ENCODE data around the gene SNAP25.
A peak's percentile ranks its signal among the peaks of the same experiment; 100 is the strongest.

Gene SNAP25

DNA sequence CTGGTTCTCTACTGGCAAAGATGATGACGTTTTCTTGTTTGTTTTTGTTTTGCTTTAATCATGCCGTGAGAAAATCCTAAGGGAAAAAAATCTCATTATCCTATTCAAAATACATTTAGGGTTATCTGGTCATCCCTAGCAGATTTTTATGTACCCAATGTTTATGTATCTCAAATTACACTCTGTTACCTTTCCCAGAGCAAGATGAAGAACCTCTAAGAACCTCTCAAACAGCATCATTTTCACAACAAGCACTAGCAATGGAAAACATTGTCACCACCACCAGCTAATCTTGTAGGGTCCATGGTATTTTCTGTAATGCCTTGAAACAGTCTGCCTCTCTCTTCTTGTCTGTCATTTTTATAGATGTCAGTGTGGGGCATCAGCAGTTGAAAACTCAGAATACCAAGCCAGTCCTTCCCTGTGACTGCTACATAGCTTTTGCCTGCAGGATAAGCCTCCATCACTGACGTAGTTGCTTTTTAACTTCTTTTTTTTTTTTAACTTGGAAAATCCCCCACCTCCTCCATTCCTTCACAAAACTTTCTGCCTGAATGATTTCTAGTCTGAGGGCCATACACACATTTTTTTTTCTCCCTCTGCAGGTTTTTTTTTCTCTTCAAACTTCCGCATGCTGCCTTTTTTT is 2.4 kb upstream of the SNAP25 start:
- FAIRE-seq: peak; percentile 35
- DNase-seq (ENCODE audit: low spot score): peak; percentile 34

DNA sequence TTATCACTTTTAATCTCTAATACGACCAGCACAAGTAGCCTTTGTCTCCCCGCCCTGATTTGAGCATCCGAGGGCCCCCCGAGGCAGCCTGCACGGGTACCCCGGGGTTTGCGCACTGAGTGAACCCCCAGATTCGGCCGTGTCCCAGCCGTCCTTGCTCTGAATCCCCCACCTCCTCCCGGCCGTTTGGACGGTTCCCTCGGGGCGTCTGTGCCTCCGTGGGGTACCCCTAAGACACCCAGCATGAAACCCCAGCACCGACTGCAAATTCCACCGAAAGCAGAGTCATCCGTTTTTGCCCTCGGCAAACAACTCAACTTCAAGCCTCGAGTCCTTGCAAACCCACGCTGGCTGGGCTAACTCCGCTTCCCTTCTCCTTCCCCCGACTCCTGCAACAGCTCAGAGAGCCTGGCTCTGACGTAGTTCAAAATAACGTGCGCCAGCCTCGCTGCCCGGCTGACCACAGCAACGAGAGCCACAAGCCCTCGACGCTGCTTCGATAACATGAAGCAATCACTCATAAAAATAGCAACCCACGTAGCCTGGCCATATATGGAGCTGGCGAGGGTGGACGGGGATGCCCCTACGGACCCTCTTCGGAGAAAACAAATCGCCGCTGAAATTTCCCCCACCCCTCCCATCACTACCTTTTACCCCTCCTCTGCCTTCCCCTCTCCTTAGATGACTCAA is 764 bp upstream of the SNAP25 start:
- peak; percentile 51 for DNase-seq (ENCODE audit: low spot score)
- FAIRE-seq: no peak

DNA sequence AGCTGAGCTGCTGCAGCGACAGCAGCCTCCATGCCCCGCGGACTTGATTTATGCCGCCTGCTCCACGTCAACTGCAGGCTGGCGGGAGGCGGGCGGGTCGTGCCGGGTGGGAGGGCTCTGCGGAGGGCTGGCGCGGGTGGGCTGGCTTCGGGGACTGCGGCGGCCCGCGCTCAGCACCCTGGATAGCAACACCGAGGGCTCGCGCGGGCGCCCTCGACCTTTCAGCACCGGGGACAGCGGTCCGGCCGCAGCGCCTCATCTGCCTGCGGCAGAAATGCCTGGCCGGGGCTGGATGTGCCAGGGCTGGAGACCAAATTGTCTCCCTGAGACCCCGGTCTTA is 792 bp downstream of the SNAP25 start:
- peak; percentile 12 for DNase-seq (ENCODE audit: low spot score)
- FAIRE-seq: no peak

DNA sequence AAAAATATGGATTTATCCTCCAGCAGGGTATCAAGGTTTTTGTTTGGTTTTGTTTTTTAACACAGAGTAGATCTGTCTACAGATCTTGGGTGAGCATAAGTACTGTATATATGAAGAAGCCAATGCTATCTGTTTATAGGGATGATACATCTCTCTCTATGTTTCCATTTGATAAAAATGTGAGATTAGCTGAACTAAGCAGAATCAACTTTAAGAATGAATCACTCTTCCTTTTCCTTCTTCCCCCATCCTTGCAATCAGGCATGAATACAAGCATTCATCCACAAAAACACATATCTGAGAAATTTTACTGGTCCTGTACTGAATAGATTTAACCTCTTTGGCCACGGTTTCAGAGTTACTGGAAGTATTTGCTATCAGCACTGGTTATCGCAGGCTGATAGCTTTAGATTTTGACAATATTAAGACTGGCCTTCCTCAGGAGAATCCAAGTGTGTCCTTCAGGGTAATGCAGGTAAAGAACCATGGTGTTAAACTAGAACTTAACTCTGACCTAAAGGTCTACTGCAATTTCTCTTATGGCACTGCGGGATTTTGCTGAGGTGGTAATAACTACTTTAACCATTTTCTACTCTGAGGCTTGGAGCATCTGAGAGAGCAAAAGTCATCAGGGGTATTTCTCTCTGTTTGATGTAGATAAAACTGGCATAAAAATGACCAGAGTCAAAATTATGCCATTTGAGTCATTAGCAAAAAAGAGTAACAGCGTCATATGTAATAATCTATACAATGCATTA is 1.5 kb downstream of the SNAP25 start:
- DNase-seq (ENCODE audit: low spot score) (no peak), FAIRE-seq (no peak)

DNA sequence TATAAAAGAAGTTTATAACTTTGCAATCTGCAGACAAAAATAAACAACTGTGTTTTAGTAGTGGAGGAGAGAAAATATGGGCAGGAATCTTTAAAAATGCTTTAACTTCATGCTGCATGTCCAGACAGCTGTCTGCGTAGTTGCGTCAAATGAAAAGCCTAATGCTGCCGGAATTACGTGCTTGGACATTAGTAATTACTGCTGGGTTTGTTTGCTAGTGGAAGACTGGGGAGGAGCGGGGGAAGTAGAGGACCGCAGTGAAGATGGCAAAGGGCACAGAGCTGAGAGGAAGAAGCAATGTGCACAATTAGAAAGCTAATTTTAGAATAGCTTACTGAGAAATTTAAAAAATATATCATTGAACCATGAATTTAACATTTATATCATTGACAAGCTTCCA is 2.4 kb downstream of the SNAP25 start:
- no peak for DNase-seq (ENCODE audit: low spot score)
- no peak for FAIRE-seq

DNA sequence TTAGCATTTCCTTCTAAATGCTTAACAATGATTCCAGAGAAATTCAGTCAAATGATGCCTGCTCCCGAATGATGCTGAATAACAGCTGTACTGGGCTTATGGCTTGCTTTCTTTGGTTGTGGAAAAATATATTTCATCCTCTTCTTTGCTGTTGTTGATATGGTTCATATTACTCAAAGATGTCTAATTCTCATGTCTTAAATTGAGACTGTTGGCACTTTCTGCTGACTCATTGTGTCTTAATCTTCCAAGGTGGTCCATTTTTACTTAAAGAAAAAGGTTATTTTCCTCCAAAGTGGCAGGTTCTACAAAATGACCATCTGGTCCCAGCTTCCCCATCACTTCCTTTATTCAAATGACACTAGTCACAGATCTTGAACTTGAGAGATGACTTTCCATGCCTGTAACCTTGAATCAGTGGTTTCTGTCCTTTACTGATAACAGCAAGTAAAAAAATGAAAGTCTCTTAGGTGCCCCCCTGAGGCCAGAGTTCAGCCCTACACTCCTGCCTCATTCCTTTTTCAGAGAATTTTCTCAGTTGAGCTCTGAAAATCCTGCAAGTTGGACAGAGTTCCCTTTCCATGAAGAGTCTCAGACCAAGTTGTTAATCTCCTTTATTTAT is 6.9 kb downstream of the SNAP25 start:
- FAIRE-seq (no peak), DNase-seq (ENCODE audit: low spot score) (peak; percentile 16)

DNA sequence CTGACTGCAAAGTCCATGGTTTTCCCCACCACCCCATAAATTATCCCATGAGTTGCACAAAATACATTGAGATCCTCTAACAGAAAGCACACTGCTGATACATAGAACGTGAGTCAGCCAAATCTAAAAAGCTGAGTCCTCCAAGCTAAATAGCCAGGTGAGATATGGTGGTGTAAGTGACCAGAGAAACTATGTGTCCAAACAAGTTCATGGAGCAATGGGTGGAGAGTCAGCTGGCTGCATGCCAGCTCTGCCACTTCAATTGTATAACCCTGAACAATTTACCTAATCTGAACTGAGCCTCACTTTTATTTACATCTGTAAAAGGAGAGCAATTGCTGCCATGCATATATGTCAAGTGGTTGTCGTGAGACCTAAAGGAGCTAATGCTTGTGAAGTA is 9.7 kb downstream of the SNAP25 start:
- DNase-seq (ENCODE audit: low spot score): no peak
- no peak for FAIRE-seq

DNA sequence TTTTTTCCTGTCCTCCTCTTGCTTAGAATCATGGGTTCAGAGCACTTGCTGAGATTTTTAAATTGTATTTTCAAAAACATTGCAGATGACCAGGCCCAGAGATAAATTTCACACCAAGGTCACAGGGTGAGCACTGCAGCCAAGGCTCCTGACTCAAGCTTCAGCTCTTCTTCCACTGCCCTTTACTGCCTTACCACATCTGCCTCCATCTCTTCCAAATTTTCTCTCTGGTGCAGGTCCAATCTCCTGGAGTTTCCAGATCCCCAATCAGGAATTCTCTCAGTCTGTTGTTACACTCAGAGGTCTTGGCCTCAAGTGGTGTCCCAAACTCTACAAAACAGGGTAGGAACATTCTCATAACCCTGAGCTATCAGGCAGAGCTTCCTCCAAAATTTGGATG is 12.7 kb downstream of the SNAP25 start:
- DNase-seq (ENCODE audit: low spot score) (no peak), FAIRE-seq (no peak)

DNA sequence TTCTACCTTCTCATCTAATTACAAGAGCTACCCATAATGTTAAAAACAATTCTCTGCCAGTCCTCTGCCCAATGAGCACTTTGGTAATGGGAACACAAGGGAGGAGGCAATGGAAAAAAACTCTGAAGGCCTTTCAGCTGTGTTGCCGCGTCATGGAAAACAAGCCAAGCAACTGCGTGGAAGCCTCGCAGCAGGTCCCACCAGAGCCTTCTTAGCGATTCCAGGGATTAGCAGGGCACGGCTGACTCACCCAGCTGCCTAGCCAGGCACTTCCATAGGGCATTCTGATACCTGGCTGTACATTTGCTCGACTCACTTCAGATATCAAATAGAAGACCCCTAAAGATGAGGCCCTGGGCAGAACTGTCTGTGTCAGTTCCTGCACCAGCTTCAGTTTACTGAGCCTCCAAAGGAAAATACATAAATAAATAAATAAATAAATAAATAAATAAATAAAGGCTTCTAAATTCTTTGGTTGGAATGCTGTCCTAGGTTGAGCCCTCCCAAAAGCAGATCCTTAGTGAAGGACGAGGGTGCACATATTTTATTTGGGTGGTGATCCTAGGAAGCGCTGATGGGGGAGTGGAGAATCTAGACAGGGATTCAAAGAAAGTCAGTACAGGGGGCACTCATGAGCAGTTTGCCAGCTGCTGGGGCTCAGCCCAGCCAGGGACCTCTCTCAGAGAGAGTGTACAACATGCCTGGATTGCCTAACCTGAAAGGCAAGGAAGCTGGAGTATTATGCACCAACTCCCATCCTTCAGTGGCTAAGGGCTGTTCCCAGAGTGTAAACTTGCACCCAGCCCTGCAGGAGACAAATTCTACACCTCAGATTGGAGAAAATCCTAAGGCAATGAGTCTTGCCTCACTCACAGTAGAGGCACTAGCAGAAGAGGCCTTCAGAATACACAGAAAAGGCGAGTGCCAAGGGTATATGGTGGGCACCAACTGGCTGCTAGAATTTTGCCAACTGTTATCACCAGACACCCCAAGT is 18.2 kb downstream of the SNAP25 start:
- FAIRE-seq (no peak), DNase-seq (ENCODE audit: low spot score) (no peak)

DNA sequence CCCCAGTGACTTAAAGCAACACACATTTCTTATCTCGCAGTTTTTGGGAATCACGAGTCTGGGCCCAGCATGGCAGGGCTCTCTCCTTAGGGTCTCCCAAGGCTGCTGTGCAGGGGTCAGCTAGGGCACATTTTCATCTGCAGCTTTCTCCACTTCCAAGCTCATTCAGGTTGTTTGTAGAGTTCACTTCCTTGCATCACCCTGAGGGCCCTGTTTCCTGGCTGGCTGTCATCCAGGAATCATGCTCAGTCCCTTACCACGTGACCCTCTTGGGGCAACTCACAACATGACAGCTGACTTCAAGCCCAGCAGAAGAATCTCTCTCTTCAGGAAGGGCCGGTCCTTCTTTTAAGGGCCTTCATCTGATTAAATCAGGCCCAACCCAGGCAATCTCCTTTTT is 21.3 kb downstream of the SNAP25 start:
- DNase-seq (ENCODE audit: low spot score) (no peak), FAIRE-seq (no peak)

DNA sequence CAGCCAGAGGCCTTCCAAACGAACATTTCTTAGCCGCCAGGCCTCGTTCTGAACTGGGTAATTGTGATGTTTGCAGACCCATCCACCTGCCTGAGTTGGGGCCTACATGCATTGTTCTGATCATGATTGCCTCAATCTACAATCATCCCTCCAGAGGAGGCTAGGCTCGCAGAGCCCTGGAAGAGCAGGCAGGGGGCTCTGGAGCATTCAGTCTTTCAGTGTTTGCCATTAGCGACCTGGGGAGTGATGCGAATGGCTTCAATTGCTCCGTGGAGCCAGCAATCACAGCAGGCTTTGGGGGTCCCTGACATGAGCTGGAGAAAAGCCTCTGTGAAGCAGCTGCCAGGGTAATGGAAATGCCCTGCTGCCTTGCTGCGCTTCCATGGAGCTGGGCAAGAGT is 22.0 kb downstream of the SNAP25 start:
- DNase-seq (ENCODE audit: low spot score) (no peak), FAIRE-seq (no peak)

DNA sequence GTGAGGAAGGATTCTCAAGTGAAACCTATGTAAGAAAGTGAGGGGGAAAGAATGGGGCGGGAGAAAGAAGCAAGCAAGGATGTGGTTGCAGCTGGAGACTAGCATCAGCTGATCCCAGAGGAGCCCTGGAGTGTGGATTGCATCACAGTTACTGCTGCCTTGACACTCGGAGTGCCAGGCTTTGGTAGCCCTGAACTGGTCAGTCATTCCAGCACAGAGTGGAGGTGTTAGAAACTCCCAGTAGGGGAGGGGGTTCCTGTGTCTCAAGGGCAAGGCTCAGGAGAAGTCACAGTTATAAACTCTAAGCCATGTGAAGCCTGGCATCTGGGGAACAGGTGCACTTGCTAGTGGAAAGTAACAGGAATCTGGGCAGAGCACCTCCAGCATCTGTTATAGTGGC is 23.5 kb downstream of the SNAP25 start:
- no peak for DNase-seq (ENCODE audit: low spot score)
- FAIRE-seq: no peak

DNA sequence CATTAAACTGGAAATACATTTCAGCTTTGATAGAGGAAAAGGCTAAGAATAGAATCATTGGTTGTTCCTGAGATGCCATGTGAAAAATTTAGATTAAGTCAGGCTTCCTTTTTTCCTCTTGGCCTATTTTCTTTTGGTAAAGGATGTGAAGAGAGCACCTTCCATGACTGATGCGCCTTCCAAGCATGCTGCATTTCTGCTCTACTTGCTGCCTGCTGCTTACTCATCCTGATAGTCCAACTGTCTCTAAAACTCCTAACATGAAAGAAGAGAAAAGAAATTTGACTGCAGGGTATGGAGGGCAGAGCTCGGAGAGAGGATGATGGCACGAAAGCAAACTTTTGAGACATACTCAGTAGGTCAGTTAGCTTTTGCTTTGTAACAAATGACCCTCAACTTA is 28.8 kb downstream of the SNAP25 start:
- DNase-seq (ENCODE audit: low spot score) (no peak), FAIRE-seq (no peak)

DNA sequence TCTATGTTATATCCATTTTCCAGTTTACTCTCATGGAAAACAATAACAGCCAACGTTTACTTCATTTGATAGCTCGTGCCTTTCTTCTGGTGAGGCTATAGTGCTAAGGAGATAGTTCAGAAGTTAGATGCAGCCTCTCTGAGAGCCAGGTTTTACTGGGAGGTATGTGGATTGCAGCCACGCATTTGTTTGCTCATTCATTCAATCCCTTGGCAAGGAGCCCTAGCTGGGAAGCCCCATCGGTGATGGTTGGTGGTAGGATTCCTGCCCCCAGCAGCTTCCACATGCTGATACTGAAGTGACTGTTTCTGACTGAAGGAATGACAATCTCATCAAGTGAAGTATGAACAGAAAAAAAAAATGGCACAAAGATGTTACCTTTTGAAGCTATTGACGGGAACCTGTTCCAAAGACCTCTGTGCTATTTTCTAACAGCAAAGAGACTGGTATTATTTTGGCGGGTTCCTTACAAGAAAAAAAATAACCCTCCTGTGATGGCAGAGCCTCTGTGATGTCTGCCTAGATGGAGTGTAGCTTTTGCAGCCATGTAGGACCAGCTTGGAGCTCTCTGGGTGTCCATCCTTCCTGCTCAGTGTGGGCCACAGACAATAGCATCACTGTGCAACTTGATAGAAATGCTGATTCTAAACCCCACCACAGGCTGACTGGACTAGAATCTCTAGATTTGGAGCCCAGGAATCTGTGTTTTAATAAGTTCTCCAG is 30.6 kb downstream of the SNAP25 start:
- FAIRE-seq (no peak), DNase-seq (ENCODE audit: low spot score) (no peak)

DNA sequence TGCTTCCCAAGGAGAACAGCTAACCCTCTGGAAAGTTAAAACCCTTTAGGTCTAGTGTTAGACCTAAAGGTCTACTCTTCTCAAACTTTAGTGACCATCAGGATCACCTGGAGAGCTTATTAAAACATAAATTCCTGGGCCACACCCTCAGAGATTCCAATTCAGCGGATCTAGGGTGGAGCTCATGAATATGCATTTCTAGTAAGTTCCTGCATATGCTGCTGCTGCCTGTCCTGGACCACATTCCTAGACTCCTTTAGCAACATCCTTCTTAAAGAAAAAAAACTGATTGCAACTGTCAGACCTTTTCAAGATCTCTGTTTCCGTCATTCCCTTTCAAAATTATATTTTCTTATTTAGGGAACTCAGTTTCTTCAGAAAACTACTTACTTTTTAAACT is 31.2 kb downstream of the SNAP25 start:
- DNase-seq (ENCODE audit: low spot score) (no peak), FAIRE-seq (no peak)

DNA sequence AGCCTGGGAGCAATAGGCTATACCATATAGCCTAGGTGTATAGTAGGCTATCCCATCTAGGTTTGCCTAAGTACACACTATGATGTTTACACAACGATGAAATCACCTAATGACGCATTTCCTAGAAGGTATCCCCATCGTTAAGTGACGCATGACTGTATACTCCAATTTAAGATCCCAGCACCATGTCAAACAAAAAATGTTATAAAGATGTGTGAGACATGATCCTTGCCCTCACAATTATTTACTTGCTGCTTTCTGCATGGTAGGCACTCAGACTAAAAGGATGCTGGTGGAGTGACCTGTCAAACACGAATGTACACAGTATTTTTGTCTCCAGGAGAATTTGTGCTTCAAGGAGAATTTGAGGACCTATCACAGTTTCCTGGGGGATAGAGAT is 32.3 kb downstream of the SNAP25 start:
- no peak for FAIRE-seq

DNA sequence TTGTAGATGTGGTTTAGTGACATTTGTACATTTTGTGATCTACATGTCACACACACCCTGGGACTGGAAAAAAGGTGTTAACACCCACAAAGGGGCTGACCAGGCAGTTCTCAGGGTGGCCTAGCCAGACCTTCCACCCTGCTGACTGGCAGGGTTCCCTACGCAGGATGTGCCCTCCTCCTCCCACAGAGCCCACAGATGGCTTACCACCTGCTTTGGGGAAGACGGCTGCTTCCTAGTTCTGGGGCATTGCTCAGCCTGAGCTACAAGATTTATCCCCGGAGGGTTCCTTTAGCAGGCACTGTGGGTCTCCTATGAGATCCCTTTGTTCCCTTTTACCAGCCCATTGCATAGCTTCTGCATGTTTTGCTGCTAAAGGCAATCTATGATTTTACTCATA is 35.1 kb downstream of the SNAP25 start:
- DNase-seq (ENCODE audit: low spot score) (no peak), FAIRE-seq (no peak)

More for the DNA sequence above, 32.3 kb downstream of the SNAP25 start:
- DNase-seq (ENCODE audit: low spot score): no peak

DNA sequence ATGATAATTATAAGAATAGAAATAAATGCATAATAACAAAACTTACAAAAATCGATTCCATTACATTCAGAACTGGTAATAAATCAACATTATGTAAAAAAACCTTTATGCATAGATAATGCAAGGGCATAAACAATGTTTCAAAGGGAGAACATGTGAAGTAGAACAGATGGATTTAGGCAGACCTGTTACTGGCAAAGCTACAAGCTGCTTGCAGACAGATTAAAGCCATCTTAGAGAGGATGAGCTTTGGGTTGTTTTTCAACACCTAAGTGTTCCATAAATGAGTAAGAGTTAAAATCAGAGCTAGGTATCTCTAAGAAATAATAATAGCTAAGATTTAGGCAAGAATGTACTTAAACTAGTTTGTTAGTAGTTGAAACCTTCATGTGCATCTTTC is 37.2 kb downstream of the SNAP25 start:
- no peak for DNase-seq (ENCODE audit: low spot score)
- no peak for FAIRE-seq

DNA sequence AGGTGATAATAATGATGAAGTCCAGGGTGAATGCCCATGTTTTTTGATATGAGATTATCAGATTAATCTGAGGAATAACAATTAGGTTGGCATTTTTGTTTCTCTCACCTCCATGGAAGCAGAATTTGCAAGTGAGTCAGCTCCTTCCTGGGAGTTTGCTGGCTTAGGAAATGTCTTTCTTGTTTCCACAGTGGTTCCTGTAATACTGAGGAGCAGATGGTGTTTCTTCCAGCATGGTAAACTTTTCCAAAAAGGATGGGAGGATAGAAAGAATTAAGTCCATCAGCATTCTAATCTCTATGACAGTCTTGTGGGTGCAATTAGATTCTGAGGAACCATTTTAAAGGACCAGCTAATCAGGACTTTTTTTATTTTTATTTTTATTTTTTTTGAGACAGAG is 40.5 kb downstream of the SNAP25 start:
- DNase-seq (ENCODE audit: low spot score) (no peak), FAIRE-seq (no peak)

DNA sequence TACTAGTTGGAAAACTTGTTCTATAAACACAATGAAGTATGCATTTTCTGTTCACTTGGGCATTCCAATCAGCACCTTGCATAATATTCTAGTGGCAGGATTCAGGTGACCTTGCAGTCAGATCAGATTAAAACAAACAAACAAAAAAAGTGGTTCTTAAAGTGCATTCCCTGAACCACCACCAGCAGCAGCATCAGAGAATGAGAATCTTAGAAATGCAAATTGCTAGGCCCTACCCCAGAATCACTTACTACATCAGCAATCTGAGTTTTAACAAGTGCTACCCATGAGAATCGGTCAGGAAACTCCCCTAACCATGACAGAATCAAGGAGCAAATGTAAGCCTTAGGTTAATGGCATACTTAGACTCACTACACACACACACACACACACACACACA is 41.7 kb downstream of the SNAP25 start:
- FAIRE-seq: no peak

DNA sequence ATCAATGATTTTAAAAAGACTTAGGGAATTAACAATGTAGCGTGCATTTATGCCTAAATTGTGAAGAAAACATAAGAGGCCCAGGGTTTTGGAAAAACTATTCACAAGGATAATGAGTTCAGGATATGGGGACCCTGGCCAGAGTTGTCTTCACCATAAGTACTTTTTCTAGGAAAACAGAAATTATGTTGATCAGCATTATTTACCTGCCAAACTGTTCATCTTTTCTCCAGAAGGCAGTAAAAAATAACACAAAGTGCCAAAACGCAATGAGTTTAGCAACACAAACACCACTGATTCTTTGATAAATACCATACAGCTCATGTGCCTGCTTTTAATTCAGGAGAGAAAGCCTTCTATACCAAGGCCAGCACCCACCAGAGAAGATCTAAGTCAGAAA is 43.1 kb downstream of the SNAP25 start:
- DNase-seq (ENCODE audit: low spot score): no peak
- FAIRE-seq: no peak

More for the DNA sequence above, 41.7 kb downstream of the SNAP25 start:
- no peak for DNase-seq (ENCODE audit: low spot score)
